OCI-LY3 (cell line): Measurements from ENCODE around the gene TARS1.

ENCODE experiments used
- EZH2phosphoT487 ChIP-seq: fragments of 200-600 bp; shearing (Covaris generic); IDR thresholded peaks from 2 replicates; pipeline ENCODE4 v1.6.1; 2018; ENCODE audit warnings: antibody characterized with exemption, mixed run types, low read depth
- TF ChIP-seq, protein P1 (sequence below): fragments of 200-600, 300-600 bp; sonication (generic); IDR thresholded peaks from 2 replicates; pipeline ENCODE4 v1.5.1; 2014; ENCODE audit warnings: antibody characterized with exemption, low read length, low read depth

DNA sequence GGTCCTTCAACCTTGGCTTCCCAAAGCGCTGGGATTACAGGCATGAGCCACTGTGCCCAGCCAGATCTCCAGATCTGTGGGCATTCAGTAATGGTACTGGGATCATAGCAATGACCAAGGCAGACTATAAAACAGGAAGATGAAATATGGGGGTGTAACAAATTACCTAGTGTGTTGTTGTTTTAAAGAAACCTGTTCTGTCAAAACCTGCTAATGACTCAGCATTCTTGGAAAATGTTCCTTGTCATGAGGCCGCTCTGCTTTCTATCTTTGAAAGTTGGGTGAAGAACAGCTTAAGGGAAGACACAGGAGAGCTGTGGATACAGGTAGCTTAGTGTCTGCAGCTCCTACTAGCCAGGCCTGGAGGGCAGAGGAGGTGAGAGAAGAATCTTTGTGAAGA lies 19.4 kb downstream of the TARS1 start:
- TF ChIP-seq, protein P1, sequence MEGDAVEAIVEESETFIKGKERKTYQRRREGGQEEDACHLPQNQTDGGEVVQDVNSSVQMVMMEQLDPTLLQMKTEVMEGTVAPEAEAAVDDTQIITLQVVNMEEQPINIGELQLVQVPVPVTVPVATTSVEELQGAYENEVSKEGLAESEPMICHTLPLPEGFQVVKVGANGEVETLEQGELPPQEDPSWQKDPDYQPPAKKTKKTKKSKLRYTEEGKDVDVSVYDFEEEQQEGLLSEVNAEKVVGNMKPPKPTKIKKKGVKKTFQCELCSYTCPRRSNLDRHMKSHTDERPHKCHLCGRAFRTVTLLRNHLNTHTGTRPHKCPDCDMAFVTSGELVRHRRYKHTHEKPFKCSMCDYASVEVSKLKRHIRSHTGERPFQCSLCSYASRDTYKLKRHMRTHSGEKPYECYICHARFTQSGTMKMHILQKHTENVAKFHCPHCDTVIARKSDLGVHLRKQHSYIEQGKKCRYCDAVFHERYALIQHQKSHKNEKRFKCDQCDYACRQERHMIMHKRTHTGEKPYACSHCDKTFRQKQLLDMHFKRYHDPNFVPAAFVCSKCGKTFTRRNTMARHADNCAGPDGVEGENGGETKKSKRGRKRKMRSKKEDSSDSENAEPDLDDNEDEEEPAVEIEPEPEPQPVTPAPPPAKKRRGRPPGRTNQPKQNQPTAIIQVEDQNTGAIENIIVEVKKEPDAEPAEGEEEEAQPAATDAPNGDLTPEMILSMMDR: no peak
- TF ChIP-seq EZH2phosphoT487: no peak
